Subcutaneous adipose tissue (tissue), 4 donors: ENCODE data around the gene CENPO. TPM values are rescaled to one million over a fixed set of nuclear protein-coding genes. Genes with fewer than 3 reads are reported as not detected.

ENCODE experiments used
- total RNA-seq, 4 donors: library from RNA; depleted of rRNA; stranded (reverse); fragments of >200 nt; gene quantifications; one replicate each; pipeline ENCODE4 v1.1.0, GENCODE V29; 2016
- TF ChIP-seq, protein P1 (sequence below): fragments of 450-650 bp; IDR thresholded peaks from one replicate; pipeline ENCODE4 v1.5.1; 2016; ENCODE audit warnings: low read depth, mild to moderate bottlenecking, control low read depth, antibody characterized with exemption, moderate library complexity

Gene CENPO
- total RNA-seq, 4 donors from 2014 or later: 3.1 to 6.3 (median 4.7) TPM

DNA sequence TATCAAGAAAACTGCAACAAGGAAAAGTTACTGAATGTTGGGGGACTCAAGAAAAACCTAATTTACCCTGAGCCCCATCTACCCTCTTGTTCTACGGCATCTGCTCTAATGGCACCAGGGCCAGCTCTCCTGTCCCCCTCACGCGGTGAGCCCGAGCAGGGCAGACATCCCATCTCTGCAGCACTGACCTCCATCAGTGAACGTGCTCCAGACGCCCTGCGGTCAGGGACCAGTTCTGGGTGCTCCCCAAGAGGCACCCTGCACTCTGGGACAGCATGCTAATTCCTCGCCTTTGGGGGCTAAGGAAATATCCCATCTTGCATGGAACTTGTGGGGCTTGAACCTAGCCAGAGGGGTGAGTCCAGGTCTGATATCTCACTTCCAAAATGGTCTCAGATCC lies 43.0 kb downstream of the CENPO start:
- TF ChIP-seq, protein P1, sequence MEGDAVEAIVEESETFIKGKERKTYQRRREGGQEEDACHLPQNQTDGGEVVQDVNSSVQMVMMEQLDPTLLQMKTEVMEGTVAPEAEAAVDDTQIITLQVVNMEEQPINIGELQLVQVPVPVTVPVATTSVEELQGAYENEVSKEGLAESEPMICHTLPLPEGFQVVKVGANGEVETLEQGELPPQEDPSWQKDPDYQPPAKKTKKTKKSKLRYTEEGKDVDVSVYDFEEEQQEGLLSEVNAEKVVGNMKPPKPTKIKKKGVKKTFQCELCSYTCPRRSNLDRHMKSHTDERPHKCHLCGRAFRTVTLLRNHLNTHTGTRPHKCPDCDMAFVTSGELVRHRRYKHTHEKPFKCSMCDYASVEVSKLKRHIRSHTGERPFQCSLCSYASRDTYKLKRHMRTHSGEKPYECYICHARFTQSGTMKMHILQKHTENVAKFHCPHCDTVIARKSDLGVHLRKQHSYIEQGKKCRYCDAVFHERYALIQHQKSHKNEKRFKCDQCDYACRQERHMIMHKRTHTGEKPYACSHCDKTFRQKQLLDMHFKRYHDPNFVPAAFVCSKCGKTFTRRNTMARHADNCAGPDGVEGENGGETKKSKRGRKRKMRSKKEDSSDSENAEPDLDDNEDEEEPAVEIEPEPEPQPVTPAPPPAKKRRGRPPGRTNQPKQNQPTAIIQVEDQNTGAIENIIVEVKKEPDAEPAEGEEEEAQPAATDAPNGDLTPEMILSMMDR: no peak

DNA sequence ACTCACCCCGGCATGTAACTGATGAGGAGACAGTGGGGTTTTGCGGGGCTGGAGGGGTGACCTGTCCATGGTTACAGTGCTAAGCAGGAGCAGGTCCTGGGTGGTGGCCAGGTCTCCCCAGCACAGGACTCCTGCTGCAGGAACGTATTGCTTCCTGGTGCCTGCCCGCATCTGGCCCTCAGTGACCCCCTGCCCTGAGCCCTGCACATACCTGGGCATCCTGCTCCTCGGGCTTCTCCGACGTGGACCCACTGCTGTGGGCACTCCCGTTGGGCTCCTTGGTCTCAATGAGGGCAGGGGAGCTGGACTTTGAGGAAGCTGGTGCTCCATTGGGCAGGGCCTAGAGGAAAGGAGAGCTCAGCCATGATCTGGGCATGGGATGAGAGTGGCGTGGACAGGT lies 43.5 kb downstream of the CENPO start:
- TF ChIP-seq, protein P1: no peak

DNA sequence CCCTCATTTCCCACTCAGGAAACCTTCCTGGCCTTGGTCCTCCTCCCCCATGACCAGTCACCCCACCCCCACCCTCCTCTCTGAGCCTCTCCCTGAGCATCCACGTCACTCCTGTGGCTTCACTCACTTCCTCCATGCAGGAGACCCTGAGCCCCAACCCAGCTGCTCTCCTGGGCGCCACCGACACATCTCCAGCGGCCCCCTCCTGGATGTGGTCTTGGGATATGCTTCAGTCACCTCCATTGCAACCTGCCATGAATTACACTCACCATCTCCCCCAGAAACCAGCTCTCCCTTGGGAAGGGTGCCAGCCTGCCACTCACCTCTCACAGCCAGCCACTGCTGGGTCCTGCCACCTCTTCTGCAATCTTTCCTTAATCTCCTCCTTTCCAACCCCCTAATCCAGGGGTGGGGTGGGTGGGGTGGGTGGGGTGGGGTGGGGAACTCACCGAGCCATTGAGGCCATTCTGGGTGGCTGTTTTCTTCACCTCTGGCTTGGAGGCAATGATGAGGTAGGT lies 44.8 kb downstream of the CENPO start:
- TF ChIP-seq, protein P1: no peak

DNA sequence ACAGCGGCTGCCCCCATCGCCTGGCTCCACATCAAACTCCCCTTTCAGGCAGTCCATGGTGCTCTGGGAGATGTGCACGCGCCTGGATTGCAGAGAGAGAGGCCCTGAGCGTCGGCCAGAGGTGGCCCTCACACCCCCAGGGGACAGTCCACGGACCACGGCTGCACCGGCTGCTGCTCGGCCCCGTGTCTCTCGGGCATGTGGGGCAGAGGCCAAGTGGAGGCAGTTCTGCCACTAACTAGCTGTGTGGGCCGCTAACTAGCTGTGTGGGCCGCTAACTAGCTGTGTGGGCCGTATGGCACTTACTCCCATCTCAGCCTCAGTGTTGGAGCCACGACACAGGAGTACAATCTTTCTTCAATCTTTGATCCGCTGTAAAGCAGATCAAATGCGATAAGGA lies 45.3 kb downstream of the CENPO start:
- TF ChIP-seq, protein P1: no peak

DNA sequence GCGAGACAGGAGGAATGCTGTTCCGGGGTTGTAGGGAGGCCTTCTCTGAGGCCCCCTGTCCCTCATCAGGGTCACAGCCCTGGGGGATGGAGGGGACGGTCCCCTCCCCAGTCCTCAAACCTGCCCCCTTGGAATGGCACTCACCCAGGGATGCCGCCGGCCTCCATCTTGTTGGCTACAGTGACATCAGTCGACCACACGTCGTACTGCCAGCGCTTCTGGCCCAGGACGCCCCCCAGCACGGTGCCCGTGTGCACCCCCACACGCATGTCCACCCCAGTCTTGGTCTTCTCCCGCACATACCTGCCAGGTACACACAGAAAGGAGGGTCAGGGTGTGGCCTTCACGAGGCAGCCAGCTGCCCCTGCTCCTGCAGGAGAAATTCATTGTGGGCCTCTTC lies 46.5 kb downstream of the CENPO start:
- TF ChIP-seq, protein P1: no peak

DNA sequence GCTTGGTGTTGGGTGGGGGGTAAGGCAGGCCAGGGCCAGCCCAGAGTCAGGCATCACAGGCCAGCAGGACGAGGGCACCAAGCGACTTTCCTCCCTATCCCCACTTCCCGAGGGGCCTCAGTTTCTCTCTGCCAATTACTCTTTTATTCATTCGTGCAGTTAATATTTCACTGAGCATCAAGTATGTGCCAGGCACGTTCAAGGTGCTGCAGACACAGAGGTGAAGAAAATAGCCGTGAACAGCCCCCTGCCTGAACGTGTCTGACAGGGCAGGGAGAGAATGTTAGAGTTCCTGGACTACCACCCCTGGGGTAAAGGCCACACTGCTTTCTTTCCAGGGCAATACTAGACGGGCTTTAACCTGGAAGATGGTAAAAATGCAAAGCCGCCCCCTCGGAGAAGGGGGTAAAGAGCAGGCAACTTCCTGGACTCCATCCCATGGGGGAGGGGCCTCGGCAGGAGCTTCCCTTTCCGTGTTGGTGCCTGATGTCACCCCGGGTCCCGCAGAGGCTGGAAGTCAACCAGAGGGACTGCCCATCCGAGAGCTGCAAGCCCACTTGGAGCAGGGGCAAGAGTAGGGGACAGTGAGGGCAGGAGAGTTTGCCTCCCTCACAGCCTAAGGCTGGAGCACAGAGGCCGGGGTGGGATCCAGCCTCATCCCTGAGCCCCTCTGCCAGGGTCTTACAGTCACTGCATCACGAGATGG lies 47.1 kb downstream of the CENPO start:
- TF ChIP-seq, protein P1: no peak

DNA sequence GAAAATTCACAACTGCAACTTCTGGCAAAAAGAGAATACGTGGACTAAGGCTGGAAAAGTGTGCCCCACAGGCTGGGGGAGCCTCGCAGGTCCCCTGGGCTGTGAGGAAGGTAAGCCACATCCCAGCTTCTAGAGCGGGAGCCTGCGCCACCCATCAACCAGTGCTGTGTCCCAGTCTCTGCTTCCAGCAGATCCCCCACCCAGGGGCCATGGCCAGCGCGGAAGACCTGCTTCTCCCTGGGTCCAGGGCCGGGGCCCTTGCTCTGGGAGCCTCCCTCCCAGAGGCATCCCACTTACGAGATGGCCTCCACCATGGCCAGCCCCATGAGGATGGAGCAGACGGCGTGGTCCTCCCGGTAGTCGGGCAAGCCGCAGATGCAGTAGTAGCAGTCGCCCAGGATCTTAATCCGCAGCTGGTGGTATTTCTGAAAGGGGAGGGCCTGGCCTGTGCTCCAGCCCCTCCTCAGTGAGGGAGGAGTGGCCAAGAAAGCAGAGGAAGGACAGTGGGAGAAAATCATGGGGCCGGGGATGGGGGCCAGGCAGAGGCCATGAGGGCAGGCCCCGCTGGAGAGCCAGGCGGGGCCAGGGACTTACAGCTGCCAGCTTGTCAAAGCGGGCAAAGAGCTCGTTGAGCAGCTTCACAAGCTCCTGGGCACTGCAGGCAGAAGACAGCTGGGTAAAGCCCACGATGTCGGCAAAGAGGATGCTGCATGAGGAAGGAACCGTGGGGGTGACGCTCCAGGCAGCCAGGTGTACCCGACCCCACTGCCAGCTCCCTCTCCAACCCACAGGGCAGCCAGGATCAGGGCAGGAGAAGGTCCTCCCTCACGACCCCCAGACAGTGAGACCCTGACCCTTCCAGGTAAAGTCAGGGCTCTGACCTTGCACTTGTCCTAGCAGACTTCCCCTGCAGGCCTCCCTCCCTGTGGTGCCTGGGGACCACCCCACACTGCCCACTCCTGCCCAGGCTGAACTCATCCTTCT lies 48.0 kb downstream of the CENPO start:
- TF ChIP-seq, protein P1: no peak
